Effector CD8-positive, alpha-beta T cell (primary cell): Measurements from ENCODE around the gene KIAA1217.

Experiments used
- DNase-seq: peaks from one replicate; lab custom pipeline; 2025; lab: John Stamatoyannopoulos, UW

The KIAA1217 gene

GRCh38 chr10:24596217-24596930, 387.4 kb downstream of the KIAA1217 start:
- no peak for DNase-seq

DNA sequence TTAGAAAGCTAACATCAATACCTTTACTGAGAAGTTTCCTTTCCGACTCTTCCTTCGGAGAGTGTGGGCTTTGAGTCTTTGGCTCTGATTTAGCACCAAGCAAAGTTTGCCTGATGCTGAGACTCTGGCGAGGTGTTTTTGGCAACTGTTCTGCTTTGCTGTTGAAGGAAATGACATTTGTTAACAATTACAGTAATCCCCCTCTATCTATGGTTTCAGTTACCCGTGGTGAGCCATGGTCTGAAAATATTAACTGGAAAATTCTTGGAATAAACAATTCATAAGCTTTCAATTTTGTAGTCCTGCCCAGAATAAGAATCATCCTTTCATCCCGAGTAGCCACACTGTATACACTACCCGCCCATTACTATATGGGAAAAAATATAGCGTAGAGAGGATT, 388.5 kb downstream of the KIAA1217 start:
- DNase-seq: no peak
